PC-3 (cell line): ENCODE results near the gene ZBTB11.

ENCODE experiments used
- CTCF ChIP-seq: fragments of 300-600 bp; sonication (generic); conservative IDR thresholded peaks from 2 replicates; pipeline ENCODE4 v1.5.1; 2017; ENCODE audit warnings: antibody characterized with exemption, low read depth, mild to moderate bottlenecking, low read length
- EZH2phosphoT487 ChIP-seq: fragments of 300-600 bp; sonication (generic); IDR thresholded peaks from 2 replicates; pipeline ENCODE4 v1.6.1; 2018; ENCODE audit warnings: mild to moderate bottlenecking, antibody characterized with exemption, low read length, borderline replicate concordance

GRCh38 chr3:101719604-101720185 is 42.8 kb upstream of the ZBTB11 start:
- TF ChIP-seq CTCF (no peak), EZH2phosphoT487 (no peak)
